Activated T-helper 1 cell treated with Interleukin-2 at 50 U/mL for 16 hours (primary cell): ENCODE measurements around the gene HIRA.
"Not testable (repeated sequence)": the region's sequence is repeated elsewhere in the genome, so short reads cannot be mapped to it uniquely, and the experiment has no call there.

Experiments used
- DNase-seq: peaks from one replicate; pipeline ENCODE4 v3.0.0-alpha.2; 2020; ENCODE audit warnings: low read depth

The HIRA gene

DNA sequence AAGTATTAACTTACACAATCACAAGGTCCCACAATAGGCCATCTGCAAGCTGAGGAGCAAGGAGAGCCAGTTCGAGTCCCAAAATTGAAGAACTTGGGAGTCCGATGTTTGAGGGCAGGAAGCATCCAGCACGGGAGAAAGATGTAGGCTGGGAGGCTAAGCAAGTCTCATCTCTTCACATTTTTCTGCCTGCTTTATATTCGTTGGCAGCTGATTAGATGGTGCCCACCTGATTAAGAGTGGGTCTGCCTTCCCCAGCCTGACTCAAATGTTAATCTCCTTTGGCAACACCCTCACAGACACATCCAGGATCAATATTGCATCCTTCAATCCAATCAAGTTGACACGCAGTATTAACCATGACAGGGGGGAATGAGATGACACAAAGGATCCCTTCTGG is 101.3 kb downstream of the HIRA start:
- DNase-seq, result not testable (repeated sequence)

- DNase-seq, result no peak
Measured at GRCh38 chr22:19329454-19329853, 102.1 kb downstream of the HIRA start.

DNA sequence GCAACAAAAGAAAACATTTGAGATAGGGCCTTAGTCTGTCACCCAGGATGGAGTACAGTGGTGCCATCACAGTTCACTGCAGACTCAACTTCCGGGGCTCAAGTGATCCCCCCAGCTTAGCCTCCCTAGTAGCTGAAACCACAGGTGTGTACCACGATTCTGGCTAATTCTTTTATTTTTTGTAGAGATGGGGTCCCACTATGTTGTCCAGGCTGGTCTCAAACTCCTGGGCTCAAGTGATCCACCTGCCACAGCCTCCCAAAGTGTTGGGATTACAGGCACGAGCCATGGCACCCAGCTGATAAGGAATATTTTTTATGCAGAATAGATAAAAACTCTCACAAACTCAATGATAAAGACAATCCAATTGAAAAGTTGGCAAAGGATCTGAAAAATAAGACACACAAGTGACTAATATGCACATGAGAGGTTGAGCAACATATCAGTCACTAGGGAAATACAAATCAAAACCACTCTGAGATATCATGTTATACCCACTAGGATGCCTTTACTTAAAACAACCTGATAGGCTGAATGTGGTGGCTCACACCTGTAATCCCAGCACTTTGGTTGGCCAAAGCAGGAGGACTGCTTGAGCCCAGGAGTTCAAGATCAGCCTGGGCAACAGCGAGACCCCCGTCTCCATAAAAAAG is 106.1 kb downstream of the HIRA start:
- DNase-seq, result no peak

GRCh38 chr22:19323420-19323819 is 108.1 kb downstream of the HIRA start:
- not testable (repeated sequence) for DNase-seq

GRCh38 chr22:19321757-19322156 is 109.8 kb downstream of the HIRA start:
- DNase-seq, result no peak

DNA sequence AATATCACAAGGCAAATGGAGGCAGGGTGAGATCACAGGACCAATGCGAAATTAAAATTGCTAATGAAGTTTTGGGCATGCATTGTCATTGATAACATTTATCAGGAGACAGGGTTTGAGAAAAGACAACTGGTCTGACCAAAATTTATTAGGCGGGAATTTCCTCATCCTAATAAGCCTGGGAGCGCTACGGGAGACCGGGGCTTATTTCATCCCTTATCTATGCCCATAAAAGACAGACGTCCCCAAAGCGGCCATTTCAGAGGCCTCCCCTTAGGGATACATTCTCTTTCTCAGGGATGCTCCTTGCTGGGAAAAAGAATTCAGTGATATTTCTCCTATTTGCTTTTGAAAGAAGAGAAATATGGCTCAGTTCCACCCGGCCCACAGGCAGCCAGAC is 111.4 kb downstream of the HIRA start:
- not testable (repeated sequence) for DNase-seq

DNA sequence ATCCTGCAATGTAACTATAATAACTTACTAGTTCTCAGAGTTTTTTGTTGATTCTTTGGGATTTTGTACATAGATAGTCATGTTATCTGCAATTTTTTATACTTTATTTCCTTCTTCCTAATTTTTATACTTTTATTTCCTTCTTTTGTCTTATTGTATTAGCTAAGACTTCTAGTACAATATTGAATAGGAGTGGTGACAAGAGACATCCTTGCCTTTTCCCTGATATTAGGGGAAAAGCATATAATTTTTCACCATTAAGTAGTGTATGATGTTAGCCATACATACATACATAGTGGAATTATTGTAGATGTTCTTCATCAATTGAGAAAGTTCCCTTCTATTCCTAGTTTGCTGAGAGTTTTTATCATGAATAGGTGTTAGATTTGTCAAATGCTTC is 112.3 kb downstream of the HIRA start:
- no peak for DNase-seq

DNA sequence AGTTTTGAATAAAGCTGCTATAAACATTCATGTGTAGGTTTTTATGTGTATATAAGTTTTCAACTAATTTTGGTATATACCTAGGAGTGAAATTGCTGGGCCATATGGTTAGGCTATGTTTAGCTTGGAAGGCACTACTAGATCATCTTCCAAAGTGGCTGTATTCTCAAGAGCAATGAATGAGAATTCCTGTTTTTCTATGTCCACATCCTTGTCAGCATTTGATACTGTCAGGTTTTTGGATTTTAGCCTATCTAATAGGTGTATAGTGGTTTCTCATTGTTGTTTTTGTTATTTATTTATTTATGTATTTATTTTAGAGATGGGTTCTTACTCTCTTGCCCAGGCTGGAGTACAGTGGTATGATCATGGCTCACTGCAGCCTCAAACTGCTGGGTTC is 113.7 kb downstream of the HIRA start:
- no peak for DNase-seq

DNA sequence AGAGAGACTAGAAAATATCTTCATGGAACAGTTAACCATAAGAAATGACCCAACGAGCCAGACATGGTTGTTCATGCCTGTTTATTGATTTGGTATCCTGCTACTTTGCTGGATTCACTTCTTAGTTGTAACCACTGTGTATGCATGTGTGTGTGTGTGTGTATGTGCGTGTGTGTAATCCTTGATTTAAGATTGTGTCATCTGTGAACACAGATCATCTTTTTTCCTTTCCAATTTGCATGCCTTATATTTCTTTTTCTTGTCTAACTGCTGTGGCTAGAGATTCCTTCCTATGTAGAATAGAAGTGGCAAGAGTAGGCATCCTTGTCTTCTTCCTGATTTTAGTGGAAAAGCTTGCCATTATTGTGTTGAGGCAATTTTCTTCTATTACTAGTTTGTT is 123.7 kb downstream of the HIRA start:
- DNase-seq, result no peak

DNA sequence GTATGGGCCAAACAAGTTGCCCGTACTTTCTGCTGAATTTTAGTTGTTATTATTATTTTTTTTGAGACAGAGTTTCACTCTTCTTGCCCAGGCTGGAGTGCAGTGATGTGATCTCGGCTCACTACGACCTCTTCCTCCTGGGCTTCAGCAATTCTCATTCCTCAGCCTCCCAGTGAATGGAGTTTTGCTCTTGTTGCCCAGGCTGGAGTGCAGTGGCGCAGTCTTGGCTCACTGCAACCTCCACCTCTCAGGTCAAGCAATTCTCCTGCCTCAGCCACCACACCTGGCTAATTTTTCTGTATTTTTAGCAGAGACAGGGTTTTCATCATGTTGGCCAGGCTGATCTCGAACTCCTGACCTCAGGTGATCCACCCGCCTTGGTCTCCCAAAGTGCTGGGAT is 125.0 kb downstream of the HIRA start:
- DNase-seq, result not testable (repeated sequence)

- DNase-seq, result no peak
Measured at GRCh38 chr22:19304547-19304946, 127.0 kb downstream of the HIRA start.

DNA sequence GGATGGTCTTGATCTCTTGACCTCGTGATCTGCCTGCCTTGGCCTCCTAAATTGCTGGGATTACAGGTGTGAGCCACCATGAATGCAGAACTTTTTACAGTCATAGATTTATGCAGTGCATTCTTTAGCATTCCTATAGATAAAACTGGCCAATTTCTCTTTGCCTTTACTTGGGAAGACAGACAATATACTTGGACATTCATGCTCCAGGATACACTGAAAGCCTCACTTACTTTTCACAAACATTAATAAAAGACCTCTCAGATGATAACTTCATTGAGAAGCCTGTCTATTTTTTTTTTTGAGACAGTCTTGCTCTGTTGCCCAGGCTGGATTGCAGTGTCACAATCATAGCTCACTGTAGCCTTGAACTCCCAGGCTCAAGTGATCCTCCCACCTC is 127.7 kb downstream of the HIRA start:
- DNase-seq, result no peak

GRCh38 chr22:19295733-19296132 is 135.8 kb downstream of the HIRA start:
- no peak for DNase-seq

- DNase-seq, result no peak
Measured at GRCh38 chr22:19292458-19293230, 138.9 kb downstream of the HIRA start.

DNA sequence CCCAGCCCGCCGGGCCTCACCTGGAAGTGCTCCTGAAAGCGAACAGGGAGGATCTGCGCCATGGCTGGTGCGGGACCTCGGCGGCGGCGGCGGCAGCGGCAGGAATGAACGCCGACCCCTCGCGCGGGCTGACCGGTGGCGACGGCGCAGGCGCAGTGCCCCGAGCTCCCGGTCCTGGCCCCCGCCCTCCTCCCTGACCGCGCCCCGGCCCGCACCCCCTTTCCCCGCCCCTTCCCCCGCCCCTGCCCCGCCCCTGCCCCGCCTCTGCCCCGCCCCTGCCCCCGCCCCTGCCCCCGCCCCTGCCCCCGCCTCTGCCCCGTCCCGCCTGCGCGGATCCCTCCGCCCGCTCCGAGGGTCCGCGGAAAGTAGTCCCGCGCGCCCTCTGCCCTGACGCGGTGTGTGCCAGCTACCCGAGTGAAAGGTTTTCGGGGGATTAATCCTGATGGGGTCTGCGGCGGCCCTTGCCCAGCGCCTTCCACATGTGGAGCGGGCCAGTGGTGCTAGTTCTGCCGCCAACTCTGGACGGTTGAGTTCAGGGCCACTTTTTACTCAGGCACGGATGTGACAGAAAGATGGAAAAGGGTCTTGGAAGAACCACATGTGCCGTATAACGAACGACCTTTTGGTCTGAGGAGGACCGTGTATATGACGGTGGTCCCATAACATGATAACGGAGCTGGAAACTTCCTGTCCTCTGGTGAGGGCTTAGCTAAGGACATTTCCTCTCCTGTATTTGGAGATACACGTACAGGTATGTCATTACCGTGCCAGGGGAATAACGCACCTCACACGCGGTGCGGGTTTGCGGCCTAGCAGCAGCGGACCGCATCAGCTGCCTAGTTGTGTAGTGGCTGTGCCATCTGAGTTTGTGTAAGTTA is 139.7 kb downstream of the HIRA start, which contains the start of gene CLTCL1:
Gene CLTCL1, minus strand, starts transcription at position 140 of the 878 bp plus-strand sequence. Its CDS starts 78 bp downstream, at position 62.
- DNase-seq, result peak; percentile 64

- DNase-seq, result peak; percentile 4
Measured at GRCh38 chr22:19291218-19291579, 140.3 kb downstream of the HIRA start.

- no peak for DNase-seq
Measured at GRCh38 chr22:19290400-19291217, 140.9 kb downstream of the HIRA start.

- no peak for DNase-seq
Measured at GRCh38 chr22:19289475-19290161, 141.9 kb downstream of the HIRA start.

- DNase-seq, result no peak
Measured at GRCh38 chr22:19287889-19288288, 143.6 kb downstream of the HIRA start.

DNA sequence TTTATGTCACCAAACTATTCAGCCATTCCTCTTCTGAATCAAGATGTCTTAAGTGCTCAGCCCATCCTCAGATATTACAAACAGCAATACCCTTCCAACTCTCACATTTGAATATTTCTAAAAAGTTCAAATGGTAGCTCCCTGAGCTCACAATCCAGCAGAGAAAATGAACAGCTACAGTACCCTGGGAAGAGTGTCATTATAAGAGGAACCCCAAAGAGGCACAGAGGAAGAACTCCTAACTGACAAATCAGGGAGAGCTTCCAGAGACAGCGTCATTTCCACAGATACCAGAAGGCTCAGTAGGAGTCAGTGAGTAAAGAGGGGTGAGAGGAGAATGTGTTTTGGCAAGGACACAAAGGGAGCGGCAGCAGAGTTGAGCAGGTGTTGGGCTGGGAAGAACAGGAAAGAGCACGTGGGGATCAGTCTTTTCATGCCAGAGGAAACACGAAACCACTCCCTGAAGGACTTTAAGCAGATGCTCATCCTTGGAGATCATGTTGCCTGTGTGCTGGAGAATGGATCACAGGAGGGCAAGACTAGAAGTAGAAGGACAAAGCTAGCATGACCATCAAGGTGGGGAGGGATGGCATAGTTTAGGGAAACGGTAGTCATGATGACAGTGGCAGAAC is 144.3 kb downstream of the HIRA start:
- no peak for DNase-seq

DNA sequence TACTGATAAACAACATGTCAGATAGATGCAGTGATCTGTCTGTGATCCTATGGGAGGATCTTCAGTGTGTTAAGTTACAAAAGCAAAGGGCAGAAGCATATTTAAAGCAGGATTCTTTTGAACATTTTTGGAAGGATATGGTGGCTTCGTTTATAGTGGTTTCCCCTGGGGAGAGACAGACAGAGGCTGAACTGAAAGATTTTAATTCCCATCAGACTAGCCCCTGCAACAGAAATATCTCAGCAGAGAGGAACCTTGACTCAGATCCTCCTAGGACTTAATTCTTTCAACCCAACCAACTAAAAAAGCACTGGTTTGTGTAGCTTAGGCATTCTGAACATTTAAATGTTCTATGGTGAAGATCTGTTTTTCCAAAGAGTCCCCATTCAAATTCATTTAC is 145.7 kb downstream of the HIRA start:
- no peak for DNase-seq
